Amniotic epithelial cell (primary cell): Measurements from ENCODE around the gene ERCC1.
A peak's percentile ranks its signal among the peaks of the same experiment; 100 is the strongest.

Experiments
- DNase-seq: peaks from one replicate; pipeline ENCODE4 v3.0.0-alpha.2; 2010; ENCODE audit warnings: low read depth

Gene ERCC1

DNA sequence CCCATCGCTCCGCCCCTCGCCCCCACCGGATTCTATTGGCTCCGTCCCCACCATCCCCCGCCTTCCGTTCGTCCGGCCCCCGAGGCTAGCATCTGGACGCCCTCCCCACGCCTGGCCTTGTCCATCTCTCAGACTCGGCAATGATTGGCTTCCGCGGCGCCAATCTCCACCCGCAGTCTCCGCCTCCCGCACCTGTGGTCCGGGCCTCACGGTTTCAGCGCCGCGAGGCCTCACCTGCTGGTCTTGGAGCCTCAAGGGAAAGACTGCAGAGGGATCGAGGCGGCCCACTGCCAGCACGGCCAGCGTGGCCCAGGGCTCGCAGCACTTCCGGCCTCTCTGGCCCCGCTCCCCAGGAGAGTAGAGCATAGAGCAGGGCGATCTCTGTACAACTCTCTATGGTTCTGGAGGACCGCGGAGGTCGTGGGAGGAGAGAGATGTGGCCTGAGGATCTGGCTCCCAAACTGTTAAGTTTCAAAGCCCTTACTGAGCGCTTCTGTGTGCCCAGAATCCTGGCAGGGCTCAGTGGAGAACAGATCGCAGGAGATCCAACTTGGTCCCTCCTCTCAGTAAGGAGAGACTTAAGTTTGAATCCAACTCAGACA lies at the start of gene ERCC1:
Gene ERCC1, minus strand, starts transcription at position 329 of the 602 bp plus-strand sequence. CDS start 543 bp downstream, outside the sequence.
- DNase-seq: peak; percentile 94

DNA sequence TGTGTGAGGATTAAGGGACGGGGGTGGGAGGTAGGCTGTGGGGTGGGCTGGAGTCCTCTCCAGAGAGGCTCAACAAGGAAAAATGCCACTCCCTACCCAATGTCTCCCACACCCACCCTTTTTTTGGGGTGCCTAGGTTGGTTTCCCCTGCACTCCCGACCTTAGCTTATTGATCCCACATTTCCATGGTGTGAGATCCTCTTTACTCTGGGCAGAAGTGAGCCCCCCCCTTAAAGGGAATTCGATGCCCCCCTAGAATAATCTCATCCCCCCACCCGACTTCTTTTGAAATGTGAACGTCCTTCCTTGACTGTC lies 49.6 kb upstream of the ERCC1 start:
- no peak for DNase-seq

DNA sequence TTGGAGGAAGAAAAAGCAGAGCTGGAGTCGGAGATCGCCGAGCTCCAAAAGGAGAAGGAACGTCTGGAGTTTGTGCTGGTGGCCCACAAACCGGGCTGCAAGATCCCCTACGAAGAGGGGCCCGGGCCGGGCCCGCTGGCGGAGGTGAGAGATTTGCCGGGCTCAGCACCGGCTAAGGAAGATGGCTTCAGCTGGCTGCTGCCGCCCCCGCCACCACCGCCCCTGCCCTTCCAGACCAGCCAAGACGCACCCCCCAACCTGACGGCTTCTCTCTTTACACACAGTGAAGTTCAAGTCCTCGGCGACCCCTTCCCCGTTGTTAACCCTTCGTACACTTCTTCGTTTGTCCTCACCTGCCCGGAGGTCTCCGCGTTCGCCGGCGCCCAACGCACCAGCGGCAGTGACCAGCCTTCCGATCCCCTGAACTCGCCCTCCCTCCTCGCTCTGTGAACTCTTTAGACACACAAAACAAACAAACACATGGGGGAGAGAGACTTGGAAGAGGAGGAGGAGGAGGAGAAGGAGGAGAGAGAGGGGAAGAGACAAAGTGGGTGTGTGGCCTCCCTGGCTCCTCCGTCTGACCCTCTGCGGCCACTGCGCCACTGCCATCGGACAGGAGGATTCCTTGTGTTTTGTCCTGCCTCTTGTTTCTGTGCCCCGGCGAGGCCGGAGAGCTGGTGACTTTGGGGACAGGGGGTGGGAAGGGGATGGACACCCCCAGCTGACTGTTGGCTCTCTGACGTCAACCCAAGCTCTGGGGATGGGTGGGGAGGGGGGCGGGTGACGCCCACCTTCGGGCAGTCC lies 49.0 kb upstream of the ERCC1 start:
- no peak for DNase-seq

DNA sequence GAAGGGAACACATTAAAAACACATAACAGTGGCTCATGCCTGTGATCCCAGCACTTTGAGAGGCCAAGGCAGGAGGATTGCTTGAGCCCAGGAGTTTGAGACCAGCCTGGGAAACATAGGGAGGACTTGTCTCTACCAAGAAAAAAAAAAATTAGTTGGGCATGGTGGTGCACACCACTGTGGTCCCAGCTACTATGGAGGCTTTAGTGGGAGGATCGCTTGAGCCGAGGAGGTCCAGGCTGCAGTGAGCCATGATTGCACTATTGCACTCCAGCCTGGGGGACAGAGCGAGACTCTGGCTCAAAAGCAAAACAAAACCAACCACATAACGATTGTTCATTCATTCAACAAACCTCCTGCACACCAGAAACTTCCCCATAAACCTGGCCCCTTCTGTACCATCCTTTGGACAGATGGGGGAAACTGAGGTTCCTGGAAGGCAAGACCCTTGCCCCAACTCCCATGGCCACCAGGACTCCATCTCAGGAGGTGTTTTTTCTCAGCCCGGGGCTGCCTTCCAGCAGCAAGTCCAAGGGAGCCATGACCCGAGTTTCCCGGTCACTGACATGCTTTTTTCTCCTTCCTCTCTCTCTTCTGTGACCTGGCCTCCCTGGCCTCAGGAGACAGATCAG lies 48.3 kb upstream of the ERCC1 start:
- no peak for DNase-seq

DNA sequence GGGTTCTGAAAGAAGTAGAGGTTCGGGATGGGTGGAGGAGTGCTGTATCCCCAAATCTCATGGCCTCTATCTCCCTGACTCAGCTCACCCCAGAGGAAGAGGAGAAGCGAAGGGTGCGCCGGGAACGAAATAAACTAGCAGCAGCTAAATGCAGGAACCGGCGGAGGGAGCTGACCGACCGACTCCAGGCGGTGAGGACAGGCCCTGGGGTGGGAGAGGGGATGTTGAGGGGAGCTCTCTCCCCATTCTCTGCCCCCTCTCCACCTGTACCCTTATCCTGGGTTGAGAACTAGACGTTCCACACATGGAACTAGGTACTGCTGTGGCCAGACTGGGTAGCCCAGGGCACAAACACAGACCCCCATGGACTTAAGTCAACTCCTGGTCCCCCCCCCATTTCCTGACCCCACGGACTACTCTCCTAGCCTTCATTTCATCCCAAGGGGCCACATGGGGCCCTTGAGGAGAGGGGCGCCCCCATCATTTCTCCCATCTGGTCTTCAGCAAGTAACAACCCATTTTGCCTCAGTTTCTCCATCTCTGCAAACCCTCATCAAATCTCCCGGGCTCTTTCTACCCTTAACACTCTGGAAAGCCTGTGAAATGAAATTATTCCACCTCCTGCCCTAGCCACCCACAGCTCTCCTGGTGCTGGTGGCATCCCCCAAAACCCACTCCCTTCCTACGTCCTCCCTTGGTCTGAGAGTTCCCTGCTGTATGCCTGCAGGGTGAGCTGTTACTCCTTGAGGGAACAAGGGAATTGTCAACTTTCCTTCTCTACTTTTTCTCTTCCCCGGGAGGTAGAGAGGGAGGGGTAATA lies 47.6 kb upstream of the ERCC1 start:
- DNase-seq: no peak

DNA sequence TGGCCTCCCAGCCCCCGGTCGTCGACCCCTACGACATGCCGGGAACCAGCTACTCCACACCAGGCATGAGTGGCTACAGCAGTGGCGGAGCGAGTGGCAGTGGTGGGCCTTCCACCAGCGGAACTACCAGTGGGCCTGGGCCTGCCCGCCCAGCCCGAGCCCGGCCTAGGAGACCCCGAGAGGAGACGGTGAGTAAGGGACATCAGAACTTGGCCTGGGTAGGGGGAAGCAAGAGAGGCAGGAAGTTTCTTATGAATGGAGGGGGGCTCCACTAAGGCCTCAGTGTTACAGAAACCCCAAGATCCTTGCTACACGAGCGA lies 47.0 kb upstream of the ERCC1 start:
- no peak for DNase-seq

DNA sequence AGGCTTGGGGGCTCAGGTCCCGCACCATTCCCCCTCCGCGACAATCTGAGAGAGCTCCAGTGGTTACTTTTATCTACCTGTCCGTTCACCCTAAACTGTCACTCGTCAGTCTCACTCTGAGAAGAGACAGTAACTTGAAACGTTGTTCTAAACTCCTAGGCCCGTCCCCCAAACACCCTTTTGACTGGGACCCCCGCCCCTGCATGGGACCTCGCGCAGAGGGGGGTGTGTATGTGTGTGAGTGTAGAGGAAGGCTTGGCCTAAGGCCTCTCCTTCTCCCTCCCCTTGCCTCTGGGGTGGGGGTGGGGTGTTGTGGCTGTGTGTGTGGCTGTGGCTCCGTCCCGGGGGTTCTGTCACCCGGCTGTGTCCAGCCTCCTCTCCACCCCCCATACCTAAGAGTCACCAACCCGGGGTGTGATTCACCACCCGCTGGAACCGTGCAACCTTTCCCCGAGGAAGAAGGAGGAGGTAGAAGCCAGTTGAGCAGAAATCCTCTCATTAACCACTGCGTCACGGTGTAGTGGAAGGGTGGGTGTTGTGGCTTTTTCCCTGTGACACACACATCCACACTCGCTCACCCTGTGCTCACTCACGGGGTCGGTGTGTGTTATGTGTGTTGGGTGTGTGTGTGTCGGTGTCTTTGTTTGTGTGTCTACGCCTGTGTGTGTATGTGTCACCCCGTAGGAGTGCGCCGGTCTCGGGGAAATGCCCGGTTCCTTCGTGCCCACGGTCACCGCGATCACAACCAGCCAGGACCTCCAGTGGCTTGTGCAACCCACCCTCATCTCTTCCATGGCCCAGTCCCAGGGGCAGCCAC lies 46.4 kb upstream of the ERCC1 start:
- peak; percentile 37 for DNase-seq

DNA sequence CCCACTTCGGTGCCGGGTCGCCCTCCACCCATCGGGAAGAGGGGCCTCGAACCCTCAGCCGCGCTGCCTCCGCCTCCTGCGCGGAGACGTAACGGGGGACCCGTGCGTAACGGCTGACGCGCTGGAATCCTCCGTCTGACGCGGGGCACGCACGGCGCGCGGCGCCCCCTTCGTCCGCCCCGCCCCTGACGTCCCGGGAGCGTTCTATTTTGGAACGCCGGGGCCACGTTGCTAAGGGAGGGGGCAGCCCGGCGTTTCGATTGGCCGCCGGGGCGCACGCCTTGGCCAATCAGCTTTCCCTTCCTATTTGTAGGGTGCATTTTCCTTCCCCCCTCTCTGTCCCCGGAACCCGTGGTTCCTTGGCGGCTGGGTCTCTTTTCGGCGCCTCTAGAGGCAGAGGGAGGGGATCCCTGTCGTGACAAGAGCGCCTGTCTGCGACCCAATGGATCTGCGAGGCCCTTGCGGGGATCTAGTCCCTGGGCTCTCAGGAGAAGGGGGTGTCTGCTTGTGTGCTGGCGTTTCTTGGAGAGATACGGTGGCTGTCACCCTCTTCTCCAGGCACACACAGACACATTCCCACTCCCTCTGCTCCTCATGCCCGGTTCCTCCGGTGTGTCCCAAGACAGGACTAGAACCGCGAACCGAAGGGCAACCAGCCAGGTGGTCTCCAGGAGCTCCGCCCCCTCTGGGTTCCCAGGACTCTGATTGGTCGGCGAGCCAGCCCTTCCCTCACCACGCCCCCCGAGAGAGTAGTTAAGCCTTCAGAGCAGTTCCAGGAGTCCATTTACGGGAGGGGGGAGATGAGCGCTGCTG lies 45.6 kb upstream of the ERCC1 start:
- peak; percentile 88 for DNase-seq

DNA sequence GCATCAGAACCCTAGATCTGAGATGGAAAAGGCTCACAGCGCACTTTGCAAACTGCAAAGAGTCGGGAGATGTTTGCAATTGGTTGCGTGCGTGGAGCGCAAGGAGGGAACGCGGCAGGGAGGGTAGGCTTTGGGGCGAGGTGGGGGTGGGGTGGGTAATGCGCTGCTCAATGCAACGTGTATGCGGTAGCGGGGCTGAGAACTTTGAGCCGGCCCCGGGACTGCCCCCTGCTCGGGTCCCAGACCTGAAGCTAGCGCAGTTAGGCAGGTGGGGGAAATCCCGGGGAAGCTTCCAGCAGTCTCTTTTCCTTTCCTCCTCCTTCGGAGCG lies 45.0 kb upstream of the ERCC1 start:
- peak; percentile 20 for DNase-seq

DNA sequence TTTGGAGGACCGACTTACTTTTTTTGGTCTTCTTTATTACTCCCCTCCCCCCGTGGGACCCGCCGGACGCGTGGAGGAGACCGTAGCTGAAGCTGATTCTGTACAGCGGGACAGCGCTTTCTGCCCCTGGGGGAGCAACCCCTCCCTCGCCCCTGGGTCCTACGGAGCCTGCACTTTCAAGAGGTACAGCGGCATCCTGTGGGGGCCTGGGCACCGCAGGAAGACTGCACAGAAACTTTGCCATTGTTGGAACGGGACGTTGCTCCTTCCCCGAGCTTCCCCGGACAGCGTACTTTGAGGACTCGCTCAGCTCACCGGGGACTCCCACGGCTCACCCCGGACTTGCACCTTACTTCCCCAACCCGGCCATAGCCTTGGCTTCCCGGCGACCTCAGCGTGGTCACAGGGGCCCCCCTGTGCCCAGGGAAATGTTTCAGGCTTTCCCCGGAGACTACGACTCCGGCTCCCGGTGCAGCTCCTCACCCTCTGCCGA lies 44.5 kb upstream of the ERCC1 start:
- no peak for DNase-seq

DNA sequence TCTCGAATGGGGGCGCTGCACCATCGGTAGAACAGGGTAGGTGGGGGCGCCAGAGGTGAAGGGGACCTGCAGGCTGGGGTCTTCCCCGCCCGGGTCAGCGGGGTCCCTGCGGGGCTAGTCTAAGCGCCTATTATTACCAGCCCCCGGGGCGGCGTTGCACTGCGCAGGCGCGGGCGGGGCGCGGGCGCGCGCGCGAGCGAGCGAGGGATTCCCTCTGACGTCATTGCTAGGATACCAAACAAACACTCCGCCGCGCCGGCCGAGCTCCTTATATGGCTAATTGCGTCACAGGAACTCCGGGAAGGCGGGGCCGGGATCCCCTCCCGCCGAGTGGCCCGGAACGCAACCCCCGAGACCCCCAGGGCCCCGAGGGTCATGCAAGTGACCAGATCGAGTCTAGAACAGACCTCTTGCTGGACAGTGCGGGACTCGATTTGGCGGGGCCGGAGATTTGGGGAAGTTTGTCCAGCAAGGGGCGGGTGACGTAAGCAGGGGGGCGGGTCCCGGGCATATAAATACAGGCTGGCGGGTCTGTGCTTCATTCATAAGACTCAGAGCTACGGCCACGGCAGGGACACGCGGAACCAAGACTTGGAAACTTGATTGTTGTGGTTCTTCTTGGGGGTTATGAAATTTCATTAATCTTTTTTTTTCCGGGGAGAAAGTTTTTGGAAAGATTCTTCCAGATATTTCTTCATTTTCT lies 43.9 kb upstream of the ERCC1 start, which contains the start of gene FOSB:
Gene FOSB, plus strand, starts transcription at position 541 of the 703 bp plus-strand sequence. CDS start 591 bp downstream, outside the sequence.
- peak; percentile 87 for DNase-seq

DNA sequence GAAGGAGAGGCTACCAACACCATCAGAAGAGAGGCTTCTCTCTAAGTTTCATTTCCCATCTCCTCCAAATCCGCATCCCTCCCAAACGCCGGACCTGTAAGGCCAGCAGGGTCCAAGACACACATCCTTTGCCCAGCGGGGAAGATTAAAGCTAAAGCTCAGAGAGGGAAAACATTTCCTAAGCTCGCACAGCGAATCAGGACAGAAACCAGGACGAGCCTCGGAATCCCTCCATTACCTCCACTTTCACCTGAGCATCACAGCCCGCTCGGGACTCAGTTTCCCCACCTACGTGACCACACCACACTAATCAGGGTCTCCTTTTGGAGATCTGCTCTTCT lies 43.4 kb upstream of the ERCC1 start:
- no peak for DNase-seq

DNA sequence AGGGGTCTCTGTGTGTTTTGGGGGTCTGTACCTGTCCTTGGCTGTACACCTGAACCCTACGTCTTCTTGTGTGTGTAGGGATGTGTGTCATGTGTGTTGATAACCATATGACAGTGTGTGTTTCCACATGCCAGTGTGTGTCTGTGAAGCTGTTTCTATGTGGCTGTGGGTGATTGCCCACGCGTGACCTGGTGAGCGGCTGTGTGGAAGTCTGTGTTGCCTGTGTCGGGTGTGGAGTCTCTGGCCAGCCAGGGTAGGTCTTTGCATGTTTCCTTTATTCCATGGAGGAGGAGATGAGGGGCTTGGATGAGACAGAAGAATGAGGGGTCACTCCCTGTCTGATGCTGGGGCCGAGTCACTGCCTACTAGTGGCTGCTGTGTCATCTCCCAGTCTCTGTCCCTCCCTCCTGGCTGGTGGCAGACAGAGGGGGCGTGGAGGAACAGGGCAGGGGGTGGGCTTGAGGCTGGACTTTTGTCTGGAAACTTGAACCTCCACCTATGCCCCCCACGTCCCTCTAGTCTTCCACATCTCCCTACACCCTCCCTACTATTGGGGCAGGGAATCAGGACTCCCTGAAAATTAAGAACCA lies 41.2 kb upstream of the ERCC1 start:
- no peak for DNase-seq

DNA sequence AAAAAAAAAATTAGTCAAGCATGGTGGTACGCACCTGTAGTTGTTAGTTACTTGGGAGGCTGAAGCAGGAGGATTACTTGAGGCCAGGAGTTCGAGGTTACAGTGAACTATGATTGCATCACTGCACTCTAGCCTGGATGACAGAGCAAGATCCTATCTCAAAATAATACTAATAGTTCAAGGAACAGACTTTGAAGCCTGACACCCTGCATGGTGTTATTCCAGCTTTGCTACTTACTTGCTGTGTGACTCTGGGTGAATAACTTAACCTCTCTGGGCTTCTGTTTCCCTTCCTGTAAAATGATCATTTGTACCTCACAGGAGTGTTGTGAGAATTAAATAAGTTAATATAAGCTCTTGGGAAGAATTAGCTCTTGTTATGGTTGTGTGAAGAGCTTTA lies 40.6 kb upstream of the ERCC1 start:
- no peak for DNase-seq

DNA sequence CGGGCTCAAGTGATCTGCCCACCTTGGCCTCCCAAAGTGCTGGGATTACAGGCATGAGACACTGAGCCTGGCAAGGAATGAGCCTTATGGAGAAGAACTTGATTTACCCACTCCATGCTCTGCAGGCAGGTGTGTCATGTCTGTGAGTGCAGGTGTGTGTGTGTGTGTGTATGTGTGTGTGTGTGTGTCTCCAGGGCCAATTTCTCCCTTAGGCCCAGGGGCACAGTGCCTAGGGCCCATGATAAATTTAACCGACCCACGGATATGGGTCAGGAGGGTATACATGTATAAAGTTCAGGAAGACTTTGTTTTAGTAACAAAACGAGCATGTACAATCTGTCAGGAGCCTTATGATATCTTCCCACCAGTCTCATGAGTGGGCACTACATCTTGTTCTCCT lies 39.5 kb upstream of the ERCC1 start:
- no peak for DNase-seq

DNA sequence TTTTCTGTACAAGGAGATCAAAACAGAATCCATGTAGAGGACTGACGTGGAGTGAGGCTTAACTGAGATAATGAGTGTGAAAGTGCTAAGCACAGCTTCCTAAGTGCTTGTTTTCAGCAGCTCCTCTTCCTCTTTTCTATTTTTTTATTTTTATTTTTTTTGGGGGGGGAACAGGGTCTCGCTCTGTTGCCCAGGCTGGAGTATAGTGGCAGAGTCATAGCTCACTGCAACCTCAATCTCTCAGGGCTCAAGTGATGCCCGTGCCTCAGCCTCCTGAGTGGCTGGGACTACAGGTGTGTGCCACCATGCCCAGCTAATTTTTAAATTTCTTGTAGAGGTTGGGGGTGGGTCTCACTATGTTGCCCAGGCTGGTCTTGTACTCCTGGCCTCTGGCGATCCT lies 38.5 kb upstream of the ERCC1 start:
- no peak for DNase-seq

DNA sequence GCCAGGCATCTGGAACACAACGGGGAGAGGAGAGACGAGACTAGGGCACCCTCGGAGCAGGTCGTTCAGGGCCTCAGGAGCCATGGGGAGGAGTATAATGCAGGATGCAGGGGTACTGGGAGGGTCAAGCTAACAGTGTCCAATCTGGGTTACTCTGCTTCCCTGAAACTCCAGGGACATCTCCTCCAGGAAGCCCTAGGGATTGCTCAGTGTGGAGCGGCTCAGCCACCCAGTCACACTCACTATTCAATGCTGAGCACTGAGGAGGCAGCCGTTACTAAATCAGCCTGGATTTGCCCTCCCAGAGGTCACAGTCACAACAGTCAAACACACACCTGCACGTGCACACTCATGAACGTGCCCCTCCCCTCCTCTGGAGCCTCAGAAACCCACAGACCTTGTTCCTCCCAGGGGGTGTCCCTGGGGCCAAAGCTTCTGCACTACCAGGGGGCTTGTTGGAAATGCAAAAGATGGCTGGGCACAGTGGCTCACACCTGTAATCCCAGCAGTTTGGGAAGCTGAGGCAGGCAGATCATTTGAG lies 37.2 kb upstream of the ERCC1 start:
- DNase-seq: no peak

DNA sequence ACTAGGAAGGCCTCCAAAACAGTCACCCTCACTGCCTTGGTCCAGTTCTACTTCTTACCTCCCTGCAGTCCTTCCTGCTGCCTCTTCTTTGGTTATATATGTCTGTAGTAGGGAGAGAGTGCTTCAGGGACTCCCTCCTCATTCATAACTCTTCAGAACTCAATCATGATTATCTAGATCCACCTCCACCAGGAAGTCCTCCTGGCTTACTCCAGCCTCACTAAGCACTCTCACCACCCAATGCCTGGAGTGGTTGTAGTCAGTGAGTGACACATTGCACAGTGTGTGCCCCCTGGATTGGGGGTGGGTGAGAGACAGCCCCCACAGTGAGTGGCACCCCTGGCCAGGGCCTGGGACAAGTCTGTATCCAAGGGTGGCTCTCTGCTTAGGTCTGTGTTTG lies 34.1 kb upstream of the ERCC1 start:
- DNase-seq: no peak

DNA sequence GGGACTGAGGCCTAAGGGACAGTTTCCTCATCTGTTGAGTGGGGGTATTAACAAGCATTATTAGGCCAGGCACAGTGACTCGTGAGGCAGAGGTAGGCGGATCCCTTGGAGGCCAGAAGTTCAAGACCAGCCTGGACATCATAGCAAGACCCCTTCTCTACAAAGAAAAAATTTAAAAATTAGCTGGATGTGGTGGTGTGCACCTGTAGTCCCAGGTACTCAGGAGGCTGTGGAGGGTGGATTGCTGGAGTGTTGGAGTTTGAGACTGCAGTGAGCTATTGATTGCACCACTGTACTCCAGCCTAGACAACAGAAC lies 32.7 kb upstream of the ERCC1 start:
- no peak for DNase-seq
